SKM-1 treated with dmso at 0.1 percent for 144 hours (cell line): ENCODE results near the gene SPNS3.

ENCODE experiments used
- DNase-seq: peaks from one replicate; lab custom pipeline; 2025; ENCODE audit not compliant: unreplicated experiment; lab: John Stamatoyannopoulos, UW

Gene SPNS3

GRCh38 chr17:4433515-4434031 lies at the start of gene SPNS3:
Gene SPNS3, plus strand, starts transcription at chr17:4433940. Its CDS starts 28 bp downstream, at chr17:4433968.
- peak; percentile 83 for DNase-seq

- no peak for DNase-seq
These were observed 47.3 kb upstream of the SPNS3 start for GRCh38 chr17:4386406-4386805.

- DNase-seq = no peak
These were observed 46.6 kb upstream of the SPNS3 start for GRCh38 chr17:4387137-4387536.

GRCh38 chr17:4389079-4389478 lies 44.7 kb upstream of the SPNS3 start:
- DNase-seq = no peak

GRCh38 chr17:4393806-4394205 lies 39.9 kb upstream of the SPNS3 start:
- no peak for DNase-seq

GRCh38 chr17:4394208-4395110 lies 39.3 kb upstream of the SPNS3 start:
- no peak for DNase-seq

GRCh38 chr17:4395111-4395478 lies 38.6 kb upstream of the SPNS3 start:
- no peak for DNase-seq

- no peak for DNase-seq
These were observed 35.9 kb upstream of the SPNS3 start for GRCh38 chr17:4397840-4398239.

- no peak for DNase-seq
These were observed 28.6 kb upstream of the SPNS3 start for GRCh38 chr17:4405038-4405669.

GRCh38 chr17:4405699-4406098 lies 28.0 kb upstream of the SPNS3 start:
- no peak for DNase-seq

GRCh38 chr17:4406386-4406785 lies 27.4 kb upstream of the SPNS3 start:
- no peak for DNase-seq

- DNase-seq = no peak
These were observed 26.5 kb upstream of the SPNS3 start for GRCh38 chr17:4407216-4407615.

GRCh38 chr17:4407851-4408250 lies 25.9 kb upstream of the SPNS3 start:
- DNase-seq = no peak

GRCh38 chr17:4409659-4410058 lies 24.1 kb upstream of the SPNS3 start:
- no peak for DNase-seq

- no peak for DNase-seq
These were observed 22.5 kb upstream of the SPNS3 start for GRCh38 chr17:4411201-4411600.

- DNase-seq = peak; percentile 64
These were observed 20.6 kb upstream of the SPNS3 start for GRCh38 chr17:4412933-4413831.

GRCh38 chr17:4417129-4417667 lies 16.5 kb upstream of the SPNS3 start:
- DNase-seq = no peak

GRCh38 chr17:4420692-4421131 lies 13.0 kb upstream of the SPNS3 start:
- peak; percentile 50 for DNase-seq

- no peak for DNase-seq
These were observed 10.9 kb upstream of the SPNS3 start for GRCh38 chr17:4422864-4423263.

- DNase-seq = no peak
These were observed 8.3 kb upstream of the SPNS3 start for GRCh38 chr17:4425398-4425797.
